ENCODE measurements around the gene SLC19A3. TPM values are rescaled to one million over a fixed set of nuclear protein-coding genes. Genes with fewer than 3 reads are reported as not detected.

Gene SLC19A3
- total and polyA plus RNA-seq, 2 of the 4 experiments (the other 2 are of a cell fraction): under 0.01 TPM; not detected in 1

- ChIA-PET POLR2A (ENCODE audit: unreplicated experiment) (no interaction called here), CTCF (no interaction called here)
- Histone ChIP-seq H4K91ac (ENCODE audit: insufficient read depth, low read depth, low read length) (no peak within 1 kb of the TSS), H3K27me3 (ENCODE audit: control insufficient read depth, insufficient read depth, low read length) (no peaks in the 10 kb centered on the region), H3K4ac (ENCODE audit: low read depth, low read length) (no peak within 1 kb of the TSS), H2AK9ac (replicated peaks; ENCODE audit: low read depth, low read length, poor library complexity) (no peak within 1 kb of the TSS), H3K79me1 (ENCODE audit: low read depth in 1 of 2, low read length in 2 of 2) (no peaks in the 10 kb centered on the region), H2BK15ac (ENCODE audit: low read depth, low read length) (no peak within 1 kb of the TSS), H3K14ac (replicated peaks; ENCODE audit: low read depth, low read length) (no peak within 1 kb of the TSS), H2BK120ac (ENCODE audit: low read depth, low read length) (no peak within 1 kb of the TSS), H3K9me3 (ENCODE audit: control insufficient read depth, insufficient read depth, low read length) (no peaks in the 10 kb centered on the region), H3K18ac (ENCODE audit: low read depth, low read length) (no peak within 1 kb of the TSS), H3K23ac (ENCODE audit: low read depth, low read length) (no peak within 1 kb of the TSS), H3K56ac (ENCODE audit: extremely low read depth, insufficient read depth, low read length) (no peak within 1 kb of the TSS), H2BK20ac (ENCODE audit: low read depth, low read length) (no peak within 1 kb of the TSS), H3K27ac (ENCODE audit: insufficient read depth, low read length) (no peak within 1 kb of the TSS), H2AK5ac (ENCODE audit: low read depth, low read length) (no peak within 1 kb of the TSS), H2BK5ac (ENCODE audit: low read depth, low read length, poor library complexity, severe bottlenecking) (no peak within 1 kb of the TSS), H3K4me2 (ENCODE audit: low read depth, low read length) (no peak within 1 kb of the TSS), H4K20me1 (ENCODE audit: insufficient read depth, low read length) (no peaks in the 10 kb centered on the region), H2AFZ (replicated peaks; ENCODE audit: low read length, poor library complexity) (no peak within 1 kb of the TSS), H4K5ac (ENCODE audit: low read depth, low read length) (no peak within 1 kb of the TSS), H3K9ac (ENCODE audit: low read depth, low read length) (no peak within 1 kb of the TSS), H4K8ac (ENCODE audit: low read depth in 2 of 2, low read length in 2 of 2) (no peak within 1 kb of the TSS), H3K9me1 (ENCODE audit: insufficient read depth, low read length) (no peaks in the 10 kb centered on the region), H3K4me3 (ENCODE audit: insufficient read depth, low read depth, low read length) (no peak within 1 kb of the TSS), H3K36me3 (ENCODE audit: control insufficient read depth, insufficient read depth, low read length) (no peaks in the 10 kb centered on the region), H3K4me1 (ENCODE audit: control insufficient read depth, insufficient read depth, low read length) (no peaks in the 10 kb centered on the region)
- in situ Hi-C loops (cut with MboI; ENCODE audit: low sequenced_read_pairs) (no loop called here), intact Hi-C loops (cut with micrococcal nuclease) (no loop called here), dilution Hi-C loops (cut with HindIII; ENCODE audit: low sequenced_read_pairs, unreplicated experiment) (no loop called here)
- DNase-seq (no peak), ATAC-seq (ENCODE audit: low read depth) (no peak)
- BruUV-seq (replicated peaks): no TSS peak
- 43% methylated on average over 1 of the region's 15 CpGs; no CpG with 5 or more reads in 1 of the 2 experiments for WGBS, 2 experiments (ENCODE audit: extremely low coverage in 2 of 2, insufficient read length in 1 of 2)
- TF ChIP-seq CHD1 (IDR thresholded peaks at IDR 0.05; ENCODE audit: low read depth, low read length): no peak
- TF ChIP-seq CEBPB (IDR thresholded peaks at IDR 0.05; ENCODE audit: low read depth, low read length): no peak
- no peak for TF ChIP-seq BHLHE40 (IDR thresholded peaks at IDR 0.05; ENCODE audit: low read depth, low read length)
- TF ChIP-seq NFE2L2 (IDR thresholded peaks at IDR 0.05; ENCODE audit: low read depth, low read length): no peak
- no peak for TF ChIP-seq USF2 (IDR thresholded peaks at IDR 0.05; ENCODE audit: low read depth, low read length)
- TF ChIP-seq POLR2A (IDR thresholded peaks at IDR 0.05; ENCODE audit: low read depth, low read length): no peak
- TF ChIP-seq RCOR1 (IDR thresholded peaks at IDR 0.05; ENCODE audit: insufficient replicate concordance, low read length): no peak
- TF ChIP-seq, protein P1, sequence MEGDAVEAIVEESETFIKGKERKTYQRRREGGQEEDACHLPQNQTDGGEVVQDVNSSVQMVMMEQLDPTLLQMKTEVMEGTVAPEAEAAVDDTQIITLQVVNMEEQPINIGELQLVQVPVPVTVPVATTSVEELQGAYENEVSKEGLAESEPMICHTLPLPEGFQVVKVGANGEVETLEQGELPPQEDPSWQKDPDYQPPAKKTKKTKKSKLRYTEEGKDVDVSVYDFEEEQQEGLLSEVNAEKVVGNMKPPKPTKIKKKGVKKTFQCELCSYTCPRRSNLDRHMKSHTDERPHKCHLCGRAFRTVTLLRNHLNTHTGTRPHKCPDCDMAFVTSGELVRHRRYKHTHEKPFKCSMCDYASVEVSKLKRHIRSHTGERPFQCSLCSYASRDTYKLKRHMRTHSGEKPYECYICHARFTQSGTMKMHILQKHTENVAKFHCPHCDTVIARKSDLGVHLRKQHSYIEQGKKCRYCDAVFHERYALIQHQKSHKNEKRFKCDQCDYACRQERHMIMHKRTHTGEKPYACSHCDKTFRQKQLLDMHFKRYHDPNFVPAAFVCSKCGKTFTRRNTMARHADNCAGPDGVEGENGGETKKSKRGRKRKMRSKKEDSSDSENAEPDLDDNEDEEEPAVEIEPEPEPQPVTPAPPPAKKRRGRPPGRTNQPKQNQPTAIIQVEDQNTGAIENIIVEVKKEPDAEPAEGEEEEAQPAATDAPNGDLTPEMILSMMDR (conservative IDR thresholded peaks at IDR 0.05; ENCODE audit: low read depth, low read length): no peak
- no peak for TF ChIP-seq FOS (IDR thresholded peaks at IDR 0.05; ENCODE audit: low read depth, low read length)
- TF ChIP-seq MAZ (IDR thresholded peaks at IDR 0.05; ENCODE audit: borderline replicate concordance, low read depth, low read length): no peak
- TF ChIP-seq RFX5 (IDR thresholded peaks at IDR 0.05; ENCODE audit: low read depth, low read length): no peak
- TF ChIP-seq ELK1 (IDR thresholded peaks at IDR 0.05; ENCODE audit: borderline replicate concordance, low read depth, low read length): no peak
- no peak for TF ChIP-seq MAFK (IDR thresholded peaks at IDR 0.05; ENCODE audit: low read depth, low read length)
- no peak for TF ChIP-seq SMC3 (IDR thresholded peaks at IDR 0.05; ENCODE audit: low read depth, low read length)
- no peak for TF ChIP-seq RAD21 (IDR thresholded peaks at IDR 0.05; ENCODE audit: low read length)
Observed at GRCh38 chr2:227724394-227725039, 6.7 kb upstream of the SLC19A3 start, which contains the start of gene SCYGR6. SCYGR6 (minus strand) TSS chr2:227724757; CDS start chr2:227724757, 0 bp downstream.
